Brain microvascular endothelial cell (primary cell): ENCODE results near the gene KRT10.

Experiments used
- DNase-seq: peaks from one replicate; pipeline ENCODE4 v3.0.0-alpha.2; 2020
- H3K27ac ChIP-seq: fragments of 250-450 bp; sonication (Bioruptor Pico); 2 replicates; pipeline ENCODE4 v1.5.1; 2020; ENCODE audit warnings: mild to moderate bottlenecking, moderate library complexity
- H3K27me3 ChIP-seq: fragments of 250-450 bp; sonication (Bioruptor Pico); replicated peaks from 2 replicates; pipeline ENCODE4 v1.5.1; 2020; ENCODE audit warnings: mild to moderate bottlenecking
- H3K36me3 ChIP-seq: fragments of 250-450 bp; sonication (Bioruptor Pico); replicated peaks from 2 replicates; pipeline ENCODE4 v1.5.1; 2020; ENCODE audit warnings: mild to moderate bottlenecking
- H3K4me3 ChIP-seq: 2 replicates; pipeline ENCODE4 v1.5.1; 2011; ENCODE audit warnings: low read depth, mild to moderate bottlenecking, control low read depth, low read length, moderate library complexity
- in situ Hi-C: cut with HindIII; loops from 2 replicates; pipeline ENCODE4 v1.10.0; 2017; ENCODE audit warnings: low sequenced_read_pairs, low pct_ligation_motif_present
- TF ChIP-seq, protein P1 (sequence below): IDR thresholded peaks from 2 replicates; pipeline ENCODE4 v1.5.1; 2011; ENCODE audit warnings: low read depth, mild to moderate bottlenecking, moderate library complexity, low read length, control low read depth, inconsistent platforms; ENCODE audit errors: missing control alignments

The KRT10 gene

GRCh38 chr17:40810494-40810893, 11.9 kb downstream of the KRT10 start:
- H3K4me3 ChIP-seq = no peak overlapping the region
- H3K27me3 ChIP-seq = no peaks in the 10 kb centered on the region
- H3K36me3 ChIP-seq = no peaks in the 10 kb centered on the region
- no peak for DNase-seq
- no peak overlapping the region for H3K27ac ChIP-seq
- in situ Hi-C loops = no loop called here
- TF ChIP-seq, protein P1, sequence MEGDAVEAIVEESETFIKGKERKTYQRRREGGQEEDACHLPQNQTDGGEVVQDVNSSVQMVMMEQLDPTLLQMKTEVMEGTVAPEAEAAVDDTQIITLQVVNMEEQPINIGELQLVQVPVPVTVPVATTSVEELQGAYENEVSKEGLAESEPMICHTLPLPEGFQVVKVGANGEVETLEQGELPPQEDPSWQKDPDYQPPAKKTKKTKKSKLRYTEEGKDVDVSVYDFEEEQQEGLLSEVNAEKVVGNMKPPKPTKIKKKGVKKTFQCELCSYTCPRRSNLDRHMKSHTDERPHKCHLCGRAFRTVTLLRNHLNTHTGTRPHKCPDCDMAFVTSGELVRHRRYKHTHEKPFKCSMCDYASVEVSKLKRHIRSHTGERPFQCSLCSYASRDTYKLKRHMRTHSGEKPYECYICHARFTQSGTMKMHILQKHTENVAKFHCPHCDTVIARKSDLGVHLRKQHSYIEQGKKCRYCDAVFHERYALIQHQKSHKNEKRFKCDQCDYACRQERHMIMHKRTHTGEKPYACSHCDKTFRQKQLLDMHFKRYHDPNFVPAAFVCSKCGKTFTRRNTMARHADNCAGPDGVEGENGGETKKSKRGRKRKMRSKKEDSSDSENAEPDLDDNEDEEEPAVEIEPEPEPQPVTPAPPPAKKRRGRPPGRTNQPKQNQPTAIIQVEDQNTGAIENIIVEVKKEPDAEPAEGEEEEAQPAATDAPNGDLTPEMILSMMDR = no peak

DNA sequence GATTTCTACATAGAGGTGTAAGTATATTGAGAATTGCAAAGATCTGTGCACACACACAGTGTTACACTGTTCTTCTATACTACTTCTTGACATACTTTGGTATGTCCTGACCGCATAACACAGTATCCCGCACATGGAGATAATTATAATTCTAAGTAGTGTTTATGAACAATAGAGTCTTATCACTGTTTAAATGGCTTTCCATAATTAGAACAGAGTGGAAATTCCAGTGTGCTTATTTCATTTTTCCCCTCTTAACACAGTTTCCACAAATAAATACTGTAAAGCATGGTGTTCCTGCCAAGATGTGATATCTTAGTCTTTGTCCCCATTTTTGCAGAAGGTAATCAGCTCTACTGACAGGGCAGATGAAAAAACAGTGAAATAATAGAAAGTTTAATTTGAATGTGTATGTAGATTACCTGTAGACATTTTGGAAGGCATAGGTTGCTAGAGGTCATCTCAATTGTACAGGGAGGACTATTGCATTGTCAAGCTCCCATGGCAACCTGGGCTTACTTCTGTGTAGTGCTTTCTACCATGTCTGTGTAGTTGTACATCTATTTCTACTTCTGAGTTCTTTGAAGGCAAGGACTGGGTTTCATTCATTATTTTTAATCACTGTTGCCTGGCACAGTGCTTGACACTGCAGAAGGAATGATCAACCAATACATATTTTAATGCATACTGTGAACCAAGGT, 12.5 kb downstream of the KRT10 start:
- Histone ChIP-seq H3K36me3 (no peaks in the 10 kb centered on the region), H3K27ac (no peak overlapping the region), H3K4me3 (no peak overlapping the region), H3K27me3 (no peaks in the 10 kb centered on the region)
- TF ChIP-seq, protein P1 = no peak
- in situ Hi-C loops = no loop called here
- DNase-seq = no peak

DNA sequence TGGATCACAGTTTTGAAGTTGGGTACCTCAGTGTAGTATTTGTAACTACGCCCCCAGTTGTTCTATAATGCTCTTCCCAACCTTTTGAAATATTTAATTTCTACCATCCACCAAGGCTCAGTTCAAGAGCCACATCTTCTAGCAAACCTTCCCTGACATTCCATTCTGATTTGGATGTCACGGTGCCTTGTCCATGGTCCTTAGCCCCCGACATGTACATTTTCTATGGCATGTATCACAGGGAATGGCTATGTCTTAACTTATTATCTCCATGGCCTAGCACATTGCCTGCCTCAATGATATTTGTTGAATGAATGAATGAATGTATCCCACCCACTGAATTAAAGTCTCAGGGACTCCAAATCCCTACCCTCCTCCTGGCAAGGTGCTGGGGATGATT, 16.3 kb downstream of the KRT10 start:
- TF ChIP-seq, protein P1 = no peak
- no peaks in the 10 kb centered on the region for H3K36me3 ChIP-seq
- H3K4me3 ChIP-seq = no peak overlapping the region
- H3K27ac ChIP-seq = no peak overlapping the region
- DNase-seq = no peak
- in situ Hi-C loops = no loop called here
- H3K27me3 ChIP-seq = no peaks in the 10 kb centered on the region

- H3K27me3 ChIP-seq = no peaks in the 10 kb centered on the region
- in situ Hi-C loops = no loop called here
- H3K4me3 ChIP-seq = no peak overlapping the region
- TF ChIP-seq, protein P1 = peak; percentile 96
- H3K36me3 ChIP-seq = no peaks in the 10 kb centered on the region
- peak; percentile 71 for DNase-seq
- H3K27ac ChIP-seq = no peak overlapping the region
These were observed 18.8 kb downstream of the KRT10 start for GRCh38 chr17:40803617-40804082.

DNA sequence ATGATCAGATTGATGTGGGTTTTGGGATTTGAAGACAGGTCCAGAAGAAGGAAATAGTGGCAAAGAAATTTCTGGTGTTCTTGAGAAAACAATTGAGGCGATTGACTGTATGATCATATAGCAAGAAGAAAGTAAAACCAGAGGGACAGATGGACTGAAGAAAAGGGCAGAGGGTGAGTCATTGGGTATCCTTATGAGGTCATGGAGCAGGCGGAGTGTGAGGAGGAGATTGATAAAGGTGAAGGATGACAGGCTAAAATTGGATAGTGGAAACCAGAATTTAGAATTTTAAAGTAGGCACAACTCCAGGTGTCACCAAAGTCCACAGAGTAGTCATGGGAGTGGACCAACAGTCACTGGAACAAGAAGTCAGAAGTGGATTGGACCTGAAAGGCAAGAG, 21.3 kb downstream of the KRT10 start:
- H3K27me3 ChIP-seq = no peaks in the 10 kb centered on the region
- TF ChIP-seq, protein P1 = no peak

GRCh38 chr17:40800381-40800780, 22.0 kb downstream of the KRT10 start:
- TF ChIP-seq, protein P1 = no peak
- H3K36me3 ChIP-seq = no peaks in the 10 kb centered on the region
- H3K27ac ChIP-seq = no peak overlapping the region
- H3K27me3 ChIP-seq = no peaks in the 10 kb centered on the region
- in situ Hi-C loops = no loop called here
- DNase-seq = no peak
- no peak overlapping the region for H3K4me3 ChIP-seq

More for the DNA sequence above, 21.3 kb downstream of the KRT10 start:
- in situ Hi-C loops = no loop called here
- no peak for DNase-seq
- no peaks in the 10 kb centered on the region for H3K36me3 ChIP-seq
- no peak overlapping the region for H3K27ac ChIP-seq
- H3K4me3 ChIP-seq = no peak overlapping the region
